ENCODE measurements around the gene CTNS. TPM values are rescaled to one million over a fixed set of nuclear protein-coding genes. Genes with fewer than 3 reads are reported as not detected.
A peak's percentile ranks its signal among the peaks of the same experiment; 100 is the strongest.

The CTNS gene
- total and polyA plus RNA-seq, 2 of the 13 experiments (the other 11 are each of a cell fraction or from before 2014, with no cell fraction given): 9.5 to 13.7 TPM

- TF ChIP-seq RERE (CRISPR knock-in tag; IDR thresholded peaks at IDR 0.05; ENCODE audit: low read depth) (no peak), NRL (CRISPR knock-in tag; IDR thresholded peaks at IDR 0.05; ENCODE audit: borderline replicate concordance) (peak; percentile 84), ZNF263 (CRISPR knock-in tag; IDR thresholded peaks at IDR 0.05) (no peak), ZNF337 (CRISPR knock-in tag; IDR thresholded peaks at IDR 0.05; ENCODE audit: borderline replicate concordance, low read depth) (no peak), KLF15 (CRISPR knock-in tag; IDR thresholded peaks at IDR 0.05; ENCODE audit: borderline replicate concordance) (0 out of 2 replicates have a peak, but pooled peaks have one; percentile 10), PAXIP1 (CRISPR knock-in tag; conservative IDR thresholded peaks at IDR 0.05) (peak; percentile 46), ZNF570 (CRISPR knock-in tag; IDR thresholded peaks at IDR 0.05; ENCODE audit: borderline replicate concordance) (0 out of 2 replicates have a peak, but pooled peaks have one; percentile 35), SKI (IDR thresholded peaks at IDR 0.05; ENCODE audit: partially characterized antibody) (peak; percentile 71), ZNF687 (CRISPR knock-in tag; IDR thresholded peaks at IDR 0.05) (peak; percentile 68), CENPX (CRISPR knock-in tag; IDR thresholded peaks at IDR 0.05) (no peak), TBX2 (CRISPR knock-in tag; IDR thresholded peaks at IDR 0.05; ENCODE audit: borderline replicate concordance) (peak; percentile 44; the same call in 1 of the 2 replicates), ZNF563 (CRISPR knock-in tag; IDR thresholded peaks at IDR 0.05) (0 out of 2 replicates have a peak, but pooled peaks have one; percentile 4), BCL3 (CRISPR knock-in tag; IDR thresholded peaks at IDR 0.05) (peak; percentile 59; the same call in 1 of the 2 replicates)
Measured at GRCh38 chr17:3635474-3636153, 946 bp upstream of the CTNS start (continued).

All from HepG2 (cell line).